HG02623 (cell line): ENCODE data around the gene PCK2.
"Not testable (repeated sequence)": the region's sequence is repeated elsewhere in the genome, so short reads cannot be mapped to it uniquely, and the experiment has no call there.

Experiments
- ATAC-seq: cut with Tn5 transposase; IDR thresholded peaks from one replicate; pipeline ENCODE4 v1.9.1; 2021; ENCODE audit warnings: moderate library complexity; ENCODE audit not compliant: unreplicated experiment

Gene PCK2

DNA sequence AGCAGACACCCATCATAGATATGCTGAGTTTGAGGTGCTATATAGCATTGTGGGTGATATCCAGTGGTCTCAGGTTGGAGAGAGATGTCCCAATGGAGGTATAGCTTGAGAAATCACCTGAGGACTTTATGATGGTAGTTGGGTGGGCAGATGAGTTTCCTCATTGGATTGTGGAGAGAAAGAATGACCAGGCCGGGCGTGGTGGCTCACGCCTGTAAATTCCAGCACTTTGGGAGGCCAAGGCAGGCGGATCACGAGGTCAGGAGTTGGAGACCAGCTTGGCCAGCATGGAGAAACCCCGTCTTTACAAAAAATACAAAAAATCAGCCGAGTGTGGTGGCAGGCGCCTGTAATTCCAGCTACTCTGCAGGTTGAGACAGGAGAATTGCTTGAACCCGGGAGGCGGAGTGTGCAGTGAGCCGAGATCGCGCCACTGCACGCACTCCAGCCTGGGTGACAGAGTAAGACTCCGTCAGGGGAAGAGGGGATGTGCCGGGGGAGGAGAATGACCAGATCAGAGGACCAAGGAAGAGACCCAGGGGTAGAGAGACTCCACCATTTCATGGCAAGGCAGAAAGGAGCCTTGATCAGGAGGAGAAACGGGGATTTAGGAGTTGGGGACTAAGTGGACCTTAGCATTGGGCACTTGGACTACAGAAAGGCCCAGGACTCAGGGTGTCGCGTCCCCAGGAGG is 757 bp upstream of the PCK2 start:
- no peak for ATAC-seq

- no peak for ATAC-seq
Measured at GRCh38 chr14:24094841-24095270, 745 bp downstream of the PCK2 start.

- peak; percentile 68 for ATAC-seq
Measured at GRCh38 chr14:24095271-24096068, 1.4 kb downstream of the PCK2 start.

DNA sequence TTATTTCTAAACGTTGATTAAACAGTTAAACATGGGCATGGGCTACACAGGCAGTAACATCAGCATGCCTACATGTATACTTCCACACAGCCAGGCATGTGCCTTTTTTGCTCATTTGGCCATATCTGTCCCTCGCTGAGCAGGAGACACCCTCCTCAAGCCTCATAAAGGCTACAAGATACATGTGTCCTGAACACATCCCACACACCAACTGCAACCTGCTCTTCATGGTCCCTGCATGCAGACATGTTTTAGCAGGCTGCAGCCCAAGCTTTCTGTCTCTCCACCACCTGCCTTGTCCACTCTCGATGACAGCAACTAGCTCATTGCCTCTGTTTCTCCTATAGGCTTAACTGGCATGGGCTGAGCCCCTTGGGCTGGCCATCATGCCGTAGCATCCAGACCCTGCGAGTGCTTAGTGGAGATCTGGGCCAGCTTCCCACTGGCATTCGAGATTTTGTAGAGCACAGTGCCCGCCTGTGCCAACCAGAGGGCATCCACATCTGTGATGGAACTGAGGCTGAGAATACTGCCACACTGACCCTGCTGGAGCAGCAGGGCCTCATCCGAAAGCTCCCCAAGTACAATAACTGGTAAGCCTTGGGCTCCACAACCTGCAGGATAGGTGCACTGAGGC is 2.6 kb downstream of the PCK2 start:
- ATAC-seq = no peak

GRCh38 chr14:24098229-24098926 is 4.3 kb downstream of the PCK2 start:
- ATAC-seq = no peak

- no peak for ATAC-seq
Measured at GRCh38 chr14:24098927-24099813, 5.1 kb downstream of the PCK2 start.

- ATAC-seq = no peak
Measured at GRCh38 chr14:24100197-24100981, 6.3 kb downstream of the PCK2 start.

DNA sequence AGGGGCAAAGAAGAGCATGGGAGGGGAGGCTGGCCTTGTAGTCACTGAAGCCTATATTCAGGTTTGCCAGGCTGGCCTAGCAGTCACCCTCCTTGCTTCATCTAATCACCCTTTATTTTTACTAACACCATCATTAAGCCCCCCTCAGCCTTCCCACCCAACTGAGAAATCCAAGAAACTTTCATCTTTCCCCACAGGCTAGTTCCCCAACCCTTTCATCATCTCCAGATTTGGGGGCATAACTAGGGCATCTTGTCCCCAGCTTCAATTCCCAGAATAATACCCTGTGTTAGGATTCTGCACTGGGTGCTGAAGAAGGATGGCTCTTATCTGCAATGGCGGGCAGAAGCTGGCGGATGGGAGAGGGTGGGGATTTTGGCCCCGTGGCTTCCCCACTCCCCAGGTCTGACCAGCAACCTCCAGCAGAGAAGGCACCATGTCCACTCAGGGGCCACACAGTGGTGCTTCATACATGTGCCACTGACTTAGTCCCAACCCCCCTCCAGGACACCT is 6.9 kb downstream of the PCK2 start:
- no peak for ATAC-seq

DNA sequence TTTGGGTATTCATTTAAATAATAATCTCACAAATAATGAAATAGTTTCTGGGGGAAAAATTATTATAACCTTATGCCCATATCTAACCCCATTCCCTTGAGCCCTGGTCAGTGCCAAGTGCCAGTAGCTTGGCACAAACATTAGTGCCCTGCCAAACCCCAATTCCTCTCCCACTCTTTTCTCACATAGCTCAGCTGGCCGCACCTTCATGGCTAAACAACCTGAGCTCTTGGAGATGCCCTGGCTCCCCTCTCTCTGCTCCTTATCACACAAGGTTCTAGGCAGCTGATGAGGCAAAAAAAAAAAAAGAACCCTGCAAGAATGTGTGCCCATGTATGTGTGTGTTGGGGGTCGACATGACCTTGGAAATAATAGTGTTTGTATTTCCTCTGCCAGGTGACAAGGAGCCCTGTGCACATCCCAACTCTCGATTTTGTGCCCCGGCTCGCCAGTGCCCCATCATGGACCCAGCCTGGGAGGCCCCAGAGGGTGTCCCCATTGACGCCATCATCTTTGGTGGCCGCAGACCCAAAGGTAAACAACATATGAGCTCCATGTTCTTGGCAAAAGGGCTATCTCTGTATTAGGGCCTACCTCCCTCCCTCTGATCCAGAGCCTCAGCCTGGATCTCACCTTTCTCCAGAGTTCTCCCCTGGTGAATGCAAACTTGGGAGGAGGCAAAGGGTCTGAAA is 8.4 kb downstream of the PCK2 start:
- ATAC-seq = no peak

- ATAC-seq = no peak
Measured at GRCh38 chr14:24103451-24103850, 9.3 kb downstream of the PCK2 start.

GRCh38 chr14:24105609-24106239 is 11.6 kb downstream of the PCK2 start:
- ATAC-seq = not testable (repeated sequence)

GRCh38 chr14:24106672-24107271 is 12.7 kb downstream of the PCK2 start:
- ATAC-seq = no peak

GRCh38 chr14:24108336-24108874 is 14.3 kb downstream of the PCK2 start:
- ATAC-seq = peak; percentile 29

DNA sequence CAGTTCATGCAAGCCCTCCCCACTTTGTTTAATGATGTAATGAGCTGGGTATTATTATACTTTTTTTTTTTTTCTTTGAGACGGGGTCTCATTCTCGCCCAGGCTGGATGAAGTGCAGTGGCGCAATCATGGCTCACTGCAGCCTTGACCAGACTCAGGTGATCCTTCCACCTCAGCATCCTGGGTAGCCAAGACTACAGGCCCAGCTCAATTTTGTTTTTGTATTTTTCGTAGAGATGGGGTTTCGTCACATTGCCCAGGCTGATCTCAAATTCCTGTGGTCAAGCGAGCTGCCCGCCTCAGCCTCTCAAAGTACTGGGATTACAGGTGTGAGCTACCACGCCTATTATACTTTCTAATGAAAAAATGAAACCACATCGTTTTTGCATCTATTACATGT is 15.9 kb downstream of the PCK2 start:
- no peak for ATAC-seq

DNA sequence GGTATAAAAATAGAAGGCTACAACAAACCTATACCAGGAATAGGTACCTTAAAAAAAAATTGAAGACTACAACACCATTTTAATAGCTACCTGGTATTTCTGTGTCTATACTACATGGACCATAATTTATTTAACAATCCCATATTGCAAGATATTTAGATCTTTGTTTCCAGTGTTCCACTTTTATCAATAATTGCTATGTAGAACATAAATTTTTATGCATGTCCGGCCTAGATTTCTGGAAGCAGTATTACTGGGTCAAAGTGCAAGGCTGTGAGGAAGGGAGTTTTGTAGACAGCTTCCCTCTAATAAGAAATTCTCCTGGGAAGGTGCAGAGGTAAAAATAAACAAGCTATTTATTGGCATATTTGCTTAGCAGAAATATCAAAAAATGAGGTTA is 16.4 kb downstream of the PCK2 start:
- ATAC-seq = no peak

DNA sequence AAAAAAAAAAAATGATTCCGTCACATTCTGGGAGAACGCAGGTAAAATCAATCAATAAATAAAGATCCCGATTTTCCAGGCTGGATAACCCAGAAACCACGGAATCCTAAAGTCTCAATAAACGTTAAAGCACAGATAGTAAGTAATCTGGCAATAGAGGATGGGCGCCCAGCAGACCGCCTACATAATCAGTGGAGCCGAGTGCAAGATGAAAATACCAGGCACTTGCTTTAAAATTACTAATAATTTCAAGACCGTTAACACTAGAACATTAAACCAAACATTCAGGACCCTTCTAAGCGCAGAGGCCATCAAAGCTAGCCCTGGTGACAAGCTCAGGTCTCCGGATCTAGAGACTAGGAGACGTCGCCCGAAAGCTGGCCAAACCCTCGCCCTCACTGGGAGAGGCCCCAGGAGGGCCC is 19.3 kb downstream of the PCK2 start:
- no peak for ATAC-seq

DNA sequence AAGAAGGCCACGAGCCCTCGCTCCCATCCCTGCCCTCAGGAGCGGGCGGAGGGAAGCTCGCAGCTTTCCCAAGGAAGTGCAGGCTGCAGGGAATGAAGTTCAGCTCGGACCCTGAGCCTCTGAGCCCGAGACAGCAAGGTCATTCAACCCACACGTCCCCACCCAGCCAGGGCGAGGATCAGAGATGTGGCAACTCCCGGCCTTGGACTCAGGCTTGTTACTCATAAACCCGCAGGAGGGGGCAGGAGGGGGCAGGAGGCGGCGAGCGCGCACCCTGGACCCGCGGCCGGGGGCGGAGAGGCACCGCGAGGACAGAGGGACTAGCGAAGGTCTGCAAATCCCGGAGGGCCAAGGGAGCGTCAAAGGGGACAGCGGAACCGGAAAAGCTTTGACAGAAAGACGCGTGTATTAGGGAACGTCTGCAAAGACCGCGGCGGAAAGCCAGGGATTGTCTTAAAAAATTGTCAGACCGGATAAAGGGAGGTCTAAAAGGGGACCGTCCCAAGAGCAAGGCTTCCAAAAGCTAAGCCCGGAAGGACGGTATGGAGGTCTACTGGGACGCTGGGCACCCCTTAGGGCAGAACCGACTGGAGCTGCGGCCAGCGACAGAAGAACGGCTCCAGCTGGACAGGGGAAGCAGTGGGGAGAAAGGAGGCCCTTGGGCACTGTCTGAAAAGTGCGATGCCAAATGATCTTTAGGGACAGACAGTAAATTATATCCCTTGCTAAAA is 19.9 kb downstream of the PCK2 start:
- ATAC-seq = peak; percentile 18
